SH-SY5Y (cell line): ENCODE measurements around the gene COL13A1.

Experiments used
- GATA2 ChIP-seq: IDR thresholded peaks from 2 replicates; pipeline ENCODE4 v1.6.1; 2011; ENCODE audit warnings: mild to moderate bottlenecking, low read depth, low read length
- GATA3 ChIP-seq: IDR thresholded peaks from 2 replicates; pipeline ENCODE4 v1.6.1; 2011; ENCODE audit warnings: low read depth, mild to moderate bottlenecking, low read length, moderate library complexity

DNA sequence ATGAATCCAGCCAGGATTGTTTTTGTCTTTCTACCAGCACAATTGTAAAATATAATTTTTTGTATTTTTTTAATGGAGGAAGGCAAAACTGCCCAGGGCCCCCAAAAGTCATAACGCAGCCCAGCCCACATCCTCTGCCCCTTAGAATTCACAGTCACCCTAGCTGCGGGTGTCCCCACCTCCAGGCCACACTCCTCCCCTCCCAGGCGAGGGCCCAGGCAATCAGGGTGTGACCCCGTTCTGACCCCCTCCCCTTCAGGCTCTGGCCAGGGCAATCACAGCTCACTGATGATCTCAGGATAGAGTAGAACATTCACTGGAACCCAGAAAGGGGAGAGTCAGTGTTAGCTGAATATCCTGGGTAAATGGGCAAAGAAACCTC lies 158.9 kb downstream of the COL13A1 start:
- TF ChIP-seq GATA3 (no peak), GATA2 (no peak)
